Stimulated activated CD4-positive, alpha-beta T cell treated with anti-CD3 and anti-CD28 coated beads, Interleukin-2, amount 100 ng/mL, for 24 hours (primary cell): ENCODE measurements around the gene CPO.
"Not testable (repeated sequence)": the region's sequence is repeated elsewhere in the genome, so short reads cannot be mapped to it uniquely, and the experiment has no call there.

Experiments
- DNase-seq, 2 donors: peaks; one replicate each; pipeline ENCODE4 v3.0.0-alpha.2; 2020

The CPO gene, protein sequence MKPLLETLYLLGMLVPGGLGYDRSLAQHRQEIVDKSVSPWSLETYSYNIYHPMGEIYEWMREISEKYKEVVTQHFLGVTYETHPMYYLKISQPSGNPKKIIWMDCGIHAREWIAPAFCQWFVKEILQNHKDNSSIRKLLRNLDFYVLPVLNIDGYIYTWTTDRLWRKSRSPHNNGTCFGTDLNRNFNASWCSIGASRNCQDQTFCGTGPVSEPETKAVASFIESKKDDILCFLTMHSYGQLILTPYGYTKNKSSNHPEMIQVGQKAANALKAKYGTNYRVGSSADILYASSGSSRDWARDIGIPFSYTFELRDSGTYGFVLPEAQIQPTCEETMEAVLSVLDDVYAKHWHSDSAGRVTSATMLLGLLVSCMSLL

GRCh38 chr2:206939340-206939739 lies at the start of gene CPO:
Gene CPO, plus strand, starts transcription at chr2:206939518. Its CDS starts 82 bp downstream, at chr2:206939600.
- no peak for DNase-seq

- no peak for DNase-seq
These were observed 49.1 kb upstream of the CPO start for GRCh38 chr2:206890179-206890578.

DNA sequence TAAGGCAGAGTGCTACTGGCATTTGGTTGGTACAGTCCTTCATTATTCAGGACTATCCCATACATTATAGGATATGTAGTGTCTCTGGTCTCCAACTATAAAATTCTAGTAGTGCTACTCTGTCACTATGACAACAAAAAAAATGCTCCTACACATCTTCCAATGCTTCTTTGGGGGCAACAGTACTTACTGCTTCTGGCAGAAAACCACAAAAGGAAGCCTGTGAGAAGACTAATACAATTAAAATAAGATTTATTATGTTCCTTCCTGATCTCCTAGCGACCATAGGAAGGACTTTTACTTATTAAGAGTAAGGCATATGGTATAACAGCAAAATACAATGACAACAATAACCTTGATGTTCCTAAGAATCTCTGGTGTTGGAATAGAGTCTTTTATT lies 48.4 kb upstream of the CPO start:
- DNase-seq: no peak

DNA sequence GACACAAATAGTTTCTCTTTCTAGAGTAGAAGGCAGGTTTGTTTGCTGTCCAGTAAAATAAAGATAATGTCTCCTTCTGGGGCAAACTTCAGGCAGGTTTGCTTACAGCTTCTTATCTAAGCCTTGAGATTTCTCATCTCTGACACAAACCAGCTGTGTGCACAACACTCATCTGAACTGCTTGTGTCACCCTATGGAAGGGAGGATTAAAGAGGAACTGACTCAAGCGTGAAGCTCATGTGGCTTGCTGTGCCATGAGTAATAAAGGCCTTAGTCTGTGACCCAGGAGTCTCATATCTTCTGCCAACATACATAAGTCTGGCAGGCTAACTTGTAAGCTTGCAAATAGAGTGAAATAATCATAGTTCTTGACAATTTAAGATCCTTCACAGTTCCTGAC lies 24.2 kb upstream of the CPO start:
- DNase-seq: no peak

DNA sequence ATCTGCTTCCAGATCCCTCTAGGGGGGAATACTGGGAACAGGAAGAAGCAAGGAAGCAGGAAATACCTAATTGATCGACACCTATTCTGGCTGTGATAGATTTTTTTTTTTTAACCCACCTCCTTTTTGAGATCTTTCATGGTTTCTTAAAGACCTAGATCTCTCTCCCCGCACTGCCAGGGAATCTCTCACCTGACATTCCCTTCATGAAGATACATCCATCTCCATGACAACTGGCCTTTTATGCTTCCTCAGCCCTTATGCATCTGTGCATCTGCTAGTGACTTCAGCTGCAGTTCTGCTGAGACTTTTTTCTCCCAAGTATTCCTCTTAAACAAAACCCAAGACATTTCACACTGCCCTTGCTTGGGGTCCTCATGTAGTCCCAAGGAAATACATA lies 21.1 kb upstream of the CPO start:
- DNase-seq: no peak

DNA sequence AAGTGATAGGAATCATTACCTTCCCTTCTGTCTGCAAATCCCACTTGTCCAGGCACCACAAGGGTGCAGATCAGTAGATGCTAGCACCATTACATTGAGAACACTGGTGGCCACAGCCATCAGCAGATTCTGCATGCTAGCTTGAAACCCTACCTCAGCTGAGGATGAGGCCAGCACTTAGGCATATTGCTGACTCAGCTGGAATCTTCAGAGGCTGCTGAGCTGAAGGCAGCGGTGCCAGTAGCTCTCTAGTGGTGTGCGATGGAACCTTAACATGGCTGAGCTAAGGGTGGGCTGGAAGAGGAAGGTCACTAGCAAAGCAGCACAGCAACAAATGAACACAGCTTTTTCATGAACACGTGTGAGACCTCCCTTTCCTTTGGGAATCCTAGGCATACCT lies 19.0 kb upstream of the CPO start:
- no peak for DNase-seq

- no peak for DNase-seq
These were observed 18.4 kb upstream of the CPO start for GRCh38 chr2:206920951-206921350.

DNA sequence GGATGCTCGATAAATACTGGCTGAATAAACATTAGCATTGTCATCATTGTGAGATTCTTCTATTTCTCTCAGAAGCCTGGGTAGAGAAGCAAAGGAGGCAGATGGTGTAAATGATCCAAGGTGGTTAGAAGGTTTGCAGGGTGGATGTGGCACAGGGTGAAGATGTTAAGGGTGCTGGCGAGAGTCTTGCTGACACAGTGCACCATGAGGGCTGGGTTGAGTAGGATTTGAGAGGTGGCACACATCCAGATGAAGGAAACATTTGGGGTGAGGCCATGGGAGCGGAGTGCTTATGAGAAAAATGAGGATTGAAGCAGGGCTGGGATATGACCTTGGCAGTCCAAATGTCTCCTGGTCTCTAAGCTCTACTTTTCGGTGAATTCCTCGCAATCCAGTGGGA lies 17.8 kb upstream of the CPO start:
- no peak for DNase-seq

- DNase-seq: no peak
These were observed 3.1 kb upstream of the CPO start for GRCh38 chr2:206935991-206936842.

DNA sequence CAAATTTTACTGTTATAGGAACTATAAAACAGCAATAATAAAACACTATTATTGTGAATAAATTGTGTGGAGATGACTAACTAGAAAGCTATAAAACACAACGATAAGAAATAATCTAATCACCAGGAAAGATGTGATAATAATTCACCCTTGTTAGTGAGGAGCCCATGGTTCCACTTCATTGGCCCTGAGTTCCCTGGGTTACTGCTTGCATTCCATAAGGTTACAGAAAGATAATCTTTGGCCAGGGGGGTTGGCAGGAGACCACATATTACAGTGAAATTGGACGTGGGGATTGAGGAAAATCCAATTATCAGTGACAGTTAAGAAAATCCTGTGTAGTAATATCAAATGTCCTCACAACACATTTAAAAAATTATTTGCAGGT lies 2.5 kb upstream of the CPO start:
- no peak for DNase-seq

DNA sequence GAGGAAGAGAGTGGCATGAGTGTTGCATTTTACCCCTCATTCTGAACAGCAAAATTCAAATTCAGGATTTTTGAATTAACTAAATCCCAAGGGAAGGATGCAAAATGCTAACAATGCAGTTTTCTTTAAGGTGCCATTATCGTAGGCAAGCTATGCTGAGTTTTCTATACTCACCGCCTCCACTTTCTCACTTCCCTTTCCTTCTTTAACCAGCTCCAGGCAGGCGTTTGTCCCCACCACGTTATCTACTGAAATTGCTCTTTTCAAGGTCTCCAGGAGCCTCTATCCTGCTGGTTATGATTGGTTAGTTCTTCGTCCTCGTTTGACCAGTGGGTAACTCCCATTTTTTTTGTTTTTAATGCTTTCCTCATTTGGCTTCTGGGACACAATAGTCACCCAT lies 1.8 kb upstream of the CPO start:
- DNase-seq: no peak

GRCh38 chr2:206940546-206940945 lies 1.2 kb downstream of the CPO start:
- no peak for DNase-seq

GRCh38 chr2:206942592-206943478 lies 3.5 kb downstream of the CPO start:
- DNase-seq: no peak

DNA sequence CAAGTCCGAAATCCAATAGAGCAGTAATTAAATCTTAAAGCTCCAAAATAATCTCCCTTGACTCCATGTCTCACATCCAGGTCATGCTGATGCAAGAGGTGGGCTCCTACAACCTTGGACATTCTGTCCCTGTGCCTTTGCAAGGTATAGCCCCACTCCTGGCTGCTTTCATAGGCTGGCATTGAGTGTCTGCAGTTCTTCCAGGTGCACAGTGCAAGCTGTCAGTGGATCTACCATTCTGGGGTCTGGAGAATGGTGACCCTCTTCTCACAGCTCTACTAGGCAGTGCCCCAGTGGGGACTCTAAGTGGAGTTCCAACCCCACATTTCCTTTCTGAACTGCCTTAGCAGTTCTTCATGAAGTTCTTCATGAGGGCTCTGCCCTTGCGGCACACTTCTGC lies 14.1 kb downstream of the CPO start:
- DNase-seq: not testable (repeated sequence)

- DNase-seq: no peak
These were observed 15.9 kb downstream of the CPO start for GRCh38 chr2:206955253-206955652.

DNA sequence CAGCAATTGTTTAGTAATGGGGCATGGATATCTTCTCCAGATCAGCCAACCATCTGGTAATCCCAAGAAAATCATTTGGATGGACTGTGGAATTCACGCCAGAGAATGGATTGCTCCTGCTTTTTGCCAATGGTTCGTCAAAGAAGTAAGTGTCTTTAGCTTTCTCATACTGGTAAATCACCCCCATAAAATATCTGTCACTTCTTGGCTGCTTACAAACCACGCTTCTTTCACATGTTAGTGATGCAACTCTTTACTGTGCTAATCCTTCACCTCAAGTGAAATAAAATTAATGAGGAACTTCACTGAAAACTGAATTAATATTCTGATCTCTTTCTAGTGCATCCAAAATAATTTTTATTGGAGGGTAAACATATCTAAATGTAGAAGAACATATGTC lies 18.9 kb downstream of the CPO start:
- DNase-seq: no peak

GRCh38 chr2:206962966-206963365 lies 23.6 kb downstream of the CPO start:
- no peak for DNase-seq

GRCh38 chr2:206968134-206969086 lies 29.1 kb downstream of the CPO start:
- no peak for DNase-seq

- no peak for DNase-seq
These were observed 29.9 kb downstream of the CPO start for GRCh38 chr2:206969192-206969591.

- no peak for DNase-seq
These were observed 31.5 kb downstream of the CPO start for GRCh38 chr2:206970589-206971360.

DNA sequence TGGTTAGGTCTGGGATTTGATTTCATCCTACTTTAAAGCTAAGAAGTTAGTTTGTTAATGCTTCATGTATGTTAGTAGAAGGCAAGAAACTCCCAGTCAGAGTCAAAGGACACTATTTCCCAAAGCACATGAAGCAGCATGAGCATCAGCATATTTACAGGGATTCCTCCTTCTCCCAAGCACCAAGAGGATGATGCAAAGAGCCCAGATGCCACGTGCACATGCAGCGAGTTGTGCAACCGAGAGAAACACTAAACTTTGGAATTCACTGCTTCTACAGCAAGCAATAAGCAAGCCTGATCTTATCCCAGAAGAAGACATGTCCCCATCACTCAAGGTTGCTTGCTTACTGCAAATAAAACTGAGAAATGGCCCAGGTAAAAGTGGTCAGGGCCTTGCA lies 32.5 kb downstream of the CPO start:
- DNase-seq: no peak
